ENCODE measurements around the gene SYVN1. TPM values are rescaled to one million over a fixed set of nuclear protein-coding genes. Genes with fewer than 3 reads are reported as not detected.

SYVN1 gene
- total and polyA plus RNA-seq, 10 of the 15 experiments (the other 5 are each of a cell fraction or from before 2014, with no cell fraction given) = 0.79 to 63.6 (median 20.1) TPM

DNA sequence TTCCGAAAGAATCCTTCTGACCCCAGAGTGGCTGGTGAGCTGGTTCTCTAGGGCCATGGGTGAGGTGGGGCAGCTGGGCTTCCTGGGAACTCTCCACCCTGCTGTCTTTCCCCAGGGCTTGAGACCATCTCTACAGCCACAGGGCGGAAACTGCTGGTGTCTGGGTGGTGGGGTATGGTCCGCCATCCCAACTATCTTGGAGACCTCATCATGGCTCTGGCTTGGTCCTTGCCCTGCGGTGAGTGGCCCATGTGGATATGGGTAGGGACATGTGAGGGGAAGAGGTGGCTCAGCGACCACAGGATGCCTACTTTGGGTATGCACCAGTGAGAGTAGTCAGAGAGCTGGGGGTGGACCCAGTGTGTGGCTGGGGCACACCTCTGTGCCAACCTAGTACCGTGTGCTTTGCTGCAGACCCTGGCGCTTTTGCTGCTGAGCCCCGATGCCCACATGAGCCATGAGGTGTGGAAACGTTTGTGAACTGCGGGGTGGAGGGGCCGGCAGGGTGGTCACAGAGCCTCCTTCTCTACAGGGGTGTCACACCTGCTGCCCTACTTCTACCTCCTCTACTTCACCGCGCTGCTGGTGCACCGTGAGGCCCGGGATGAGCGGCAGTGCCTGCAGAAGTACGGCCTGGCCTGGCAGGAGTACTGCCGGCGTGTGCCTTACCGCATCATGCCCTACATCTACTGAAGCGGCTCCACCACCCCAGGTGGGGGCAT, 18.8 kb downstream of the SYVN1 start:
- TF ChIP-seq POLR2A (IDR thresholded peaks at IDR 0.05; ENCODE audit: low read depth, low read length) (peak; percentile 69), CHD4 (IDR thresholded peaks at IDR 0.05) (no peak)
- SMC1A ChIA-PET (ENCODE audit: uncharacterized antibody, unreplicated experiment) = no interaction called here

DNA sequence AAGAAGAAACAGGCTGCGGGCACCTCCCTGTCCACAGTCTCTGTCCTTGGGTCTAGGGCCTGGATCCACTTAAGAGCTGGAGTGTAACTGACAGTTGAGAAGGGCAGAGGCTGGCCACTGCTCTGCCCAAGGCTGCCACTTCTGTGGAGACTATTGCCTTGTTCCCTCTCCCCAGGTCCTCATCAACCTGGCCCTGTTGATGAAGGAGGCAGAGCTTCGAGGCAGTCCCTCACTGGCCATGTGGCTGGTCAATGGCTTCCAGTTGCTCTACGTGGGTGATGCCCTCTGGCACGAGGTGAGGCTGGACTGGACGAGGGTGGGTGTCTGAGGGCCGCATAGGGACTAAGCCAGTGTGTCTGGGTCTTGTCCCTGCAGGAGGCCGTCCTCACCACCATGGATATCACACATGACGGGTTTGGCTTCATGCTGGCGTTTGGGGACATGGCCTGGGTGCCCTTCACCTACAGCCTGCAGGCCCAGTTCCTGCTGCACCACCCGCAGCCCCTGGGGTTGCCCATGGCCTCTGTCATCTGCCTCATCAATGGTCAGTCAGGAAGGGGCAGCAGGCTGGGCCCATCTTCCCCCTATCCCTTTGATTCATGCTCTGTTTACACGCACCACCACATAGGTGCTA, 19.7 kb downstream of the SYVN1 start:
- Histone ChIP-seq H3K9me3 (replicated peaks; ENCODE audit: control insufficient read depth, insufficient read depth, low read length) (no peaks in the 10 kb centered on the region), H3K4me3 (no peak overlapping the region), H3K4me2 (ENCODE audit: control insufficient read depth, insufficient read depth) (no peak overlapping the region), H3K79me2 (ENCODE audit: control insufficient read depth, insufficient read depth, low read length) (peaks cover 20% of the 10 kb centered on the region), H4K20me1 (ENCODE audit: control insufficient read depth, insufficient read depth) (no peaks in the 10 kb centered on the region; the same call in 1 of the 2 replicates), H3K27me3 (replicated peaks in 1 of 2; ENCODE audit: control insufficient read depth in 2 of 2, insufficient read depth in 2 of 2, low read length in 1 of 2) (no peaks in the 10 kb centered on the region), H3K9ac (ENCODE audit: control insufficient read depth, insufficient read depth, low read length) (no peak overlapping the region), H2AFZ (ENCODE audit: control insufficient read depth, low read depth, low read length) (no peak overlapping the region), H3K27ac (ENCODE audit: control insufficient read depth, insufficient read depth) (no peak overlapping the region), H3K36me3 (ENCODE audit: control insufficient read depth in 2 of 2, insufficient read depth in 2 of 2, low read length in 1 of 2) (peaks cover 5 to 18% of the 10 kb centered on the region in 2 experiments), H3K4me1 (ENCODE audit: control insufficient read depth, insufficient read depth, low read length) (peaks cover 26% of the 10 kb centered on the region)
- SMC1A ChIA-PET (ENCODE audit: uncharacterized antibody, unreplicated experiment) = no interaction called here
- FAIRE-seq (no peak), ATAC-seq (no peak), DNase-seq (ENCODE audit: low read depth, low spot score) (no peak)
- no peak for TF ChIP-seq NR2C1 (IDR thresholded peaks at IDR 0.05)
- TF ChIP-seq POLR2AphosphoS5 (IDR thresholded peaks at IDR 0.05; ENCODE audit: low read length) = peak; percentile 33; the same call in 1 of the 2 replicates
- peak; percentile 59 for TF ChIP-seq POLR2A (IDR thresholded peaks at IDR 0.05; ENCODE audit: low read depth, low read length)
- TF ChIP-seq NRF1 (conservative IDR thresholded peaks at IDR 0.05; ENCODE audit: low read depth, low read length) = no peak
- no peak for TF ChIP-seq NR2F1 (conservative IDR thresholded peaks at IDR 0.05)
- TF ChIP-seq CBFB (IDR thresholded peaks at IDR 0.05; ENCODE audit: low read depth) = no peak
- in situ Hi-C loops (cut with MboI) = no loop called here
- CTCF ChIA-PET = interaction anchor here (1.0 to 6.3 kb wide), 5 partner anchors 11 to 267 kb away, joined by 3 to 93 read pairs (median 64); partner anchors contain the start of genes ARL2, CAPN1 and VPS51
- RAD21 ChIA-PET (ENCODE audit: unreplicated experiment) = no interaction called here
- intact Hi-C loops (cut with micrococcal nuclease; ENCODE audit: unreplicated experiment) = loop anchor here (5.0 to 10.0 kb wide), 4 partner anchors 68 to 340 kb away; partner anchors contain the start of genes ATG2A, CAPN1, DPF2 and SF1
- no TSS peak for BruUV-seq (replicated peaks)
- POLR2A ChIA-PET = interaction anchor here (0.6 kb wide), 1 partner anchor 357 kb away, joined by 3 read pairs; no protein-coding TSS in a partner anchor
- WGBS (ENCODE audit: insufficient coverage, insufficient replicate concordance, low lambda C conversion rate, missing lambda C conversion rate) = 87% methylated on average over 11 of the region's 11 CpGs

More for the DNA sequence above, 18.8 kb downstream of the SYVN1 start:
- no peak for ATAC-seq
- peak overlapping the region; percentile 90; the same call in 1 of the 2 replicates for H3K4me2 ChIP-seq (ENCODE audit: control insufficient read depth, insufficient read depth)
- H4K20me1 ChIP-seq (ENCODE audit: control insufficient read depth, insufficient read depth) = no peaks in the 10 kb centered on the region; the same call in 1 of the 2 replicates
- H3K27me3 ChIP-seq (replicated peaks in 1 of 2; ENCODE audit: control insufficient read depth in 2 of 2, insufficient read depth in 2 of 2, low read length in 1 of 2) = no peaks in the 10 kb centered on the region
- intact Hi-C loops (cut with micrococcal nuclease; ENCODE audit: unreplicated experiment) = loop anchor here (2.0 to 10.0 kb wide), 4 partner anchors 75 to 341 kb away; partner anchors contain the start of genes DPF2, SAC3D1 and SF1
- H3K9me3 ChIP-seq (replicated peaks; ENCODE audit: control insufficient read depth, insufficient read depth, low read length) = no peaks in the 10 kb centered on the region
- H3K79me2 ChIP-seq (ENCODE audit: control insufficient read depth, insufficient read depth, low read length) = peaks cover 28% of the 10 kb centered on the region
- no TSS peak for BruUV-seq (replicated peaks)
- ChIA-PET POLR2A (interaction anchor here (0.6 kb wide), 1 partner anchor 356 kb away, joined by 3 read pairs; no protein-coding TSS in a partner anchor), RAD21 (ENCODE audit: unreplicated experiment) (no interaction called here), CTCF (interaction anchor here (0.6 to 1.3 kb wide), 5 partner anchors 17 to 222 kb away, joined by 3 to 5 read pairs (median 3); partner anchors contain the start of genes ARL2 and PPP2R5B)
- FAIRE-seq = no peak
- no peak overlapping the region for H3K4me3 ChIP-seq
- no peak overlapping the region for H2AFZ ChIP-seq (ENCODE audit: control insufficient read depth, low read depth, low read length)
- WGBS (ENCODE audit: insufficient coverage, insufficient replicate concordance, low lambda C conversion rate, missing lambda C conversion rate) = 92% methylated on average over 21 of the region's 21 CpGs
- in situ Hi-C loops (cut with MboI) = no loop called here
- H3K4me1 ChIP-seq (ENCODE audit: control insufficient read depth, insufficient read depth, low read length) = peaks cover 32% of the 10 kb centered on the region
- DNase-seq (ENCODE audit: low read depth, low spot score) = no peak
- peaks cover 8 to 23% of the 10 kb centered on the region in 2 experiments for H3K36me3 ChIP-seq (ENCODE audit: control insufficient read depth in 2 of 2, insufficient read depth in 2 of 2, low read length in 1 of 2)
- H3K27ac ChIP-seq (ENCODE audit: control insufficient read depth, insufficient read depth) = no peak overlapping the region
- H3K9ac ChIP-seq (ENCODE audit: control insufficient read depth, insufficient read depth, low read length) = no peak overlapping the region
